OCI-LY1 (cell line): ENCODE data around the gene ADARB2.

Experiments used
- EZH2 ChIP-seq: fragments of 200-600 bp; sonication (generic), shearing (Covaris generic); IDR thresholded peaks from 2 replicates; pipeline ENCODE4 v1.8.0; 2017; ENCODE audit warnings: borderline replicate concordance, mixed run types, mild to moderate bottlenecking, antibody characterized with exemption, low read length, moderate library complexity, mixed read lengths
- TF ChIP-seq, protein P1 (sequence below): fragments of 200-600 bp; sonication (generic), shearing (Covaris generic); IDR thresholded peaks from 2 replicates; pipeline ENCODE4 v1.5.1; 2017; ENCODE audit warnings: mild to moderate bottlenecking, antibody characterized with exemption, low read length, moderate library complexity, mixed read lengths

DNA sequence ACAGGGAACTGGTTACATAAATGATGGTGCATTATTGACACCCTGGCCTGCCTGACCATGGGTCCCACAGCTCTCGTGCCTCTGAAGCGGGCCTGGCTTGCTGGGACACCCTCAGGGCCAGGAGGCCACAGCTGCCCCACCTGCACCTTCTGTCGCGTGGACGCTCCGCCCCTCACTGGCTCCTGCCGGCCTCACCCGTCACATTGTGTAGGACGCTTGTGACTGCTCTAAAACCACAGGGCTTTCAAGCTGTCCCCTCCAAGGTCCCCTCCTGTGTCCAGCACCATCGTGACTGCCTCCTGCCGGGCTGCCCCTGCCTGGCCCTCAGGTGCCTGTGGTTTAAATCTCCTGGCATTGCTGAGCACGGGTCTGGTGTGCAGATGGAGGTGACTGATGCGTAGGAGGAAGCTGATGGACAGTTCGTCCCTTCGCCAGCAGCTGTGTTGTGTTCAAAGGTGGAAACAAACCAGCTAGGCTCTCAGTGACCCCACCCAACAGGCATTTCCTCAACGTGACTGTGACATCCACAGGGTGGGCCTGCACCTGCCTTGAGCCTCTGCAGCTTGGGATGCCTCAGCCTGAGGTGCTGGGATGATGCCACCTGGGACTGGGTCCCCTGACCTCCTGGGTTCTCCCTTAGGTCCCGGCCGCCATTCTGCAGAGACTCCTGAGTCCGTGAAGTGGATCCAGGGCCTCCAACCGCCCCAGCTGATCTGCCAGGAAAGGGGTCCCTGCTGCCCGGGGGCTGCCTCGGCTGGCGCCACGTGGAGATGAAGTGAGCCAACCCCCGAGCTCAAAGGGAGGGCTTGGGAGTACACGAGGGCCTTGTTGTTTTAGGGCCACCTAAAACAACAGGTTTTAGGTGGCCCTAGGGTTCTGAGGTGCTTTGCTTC lies 532.6 kb downstream of the ADARB2 start:
- TF ChIP-seq, protein P1, sequence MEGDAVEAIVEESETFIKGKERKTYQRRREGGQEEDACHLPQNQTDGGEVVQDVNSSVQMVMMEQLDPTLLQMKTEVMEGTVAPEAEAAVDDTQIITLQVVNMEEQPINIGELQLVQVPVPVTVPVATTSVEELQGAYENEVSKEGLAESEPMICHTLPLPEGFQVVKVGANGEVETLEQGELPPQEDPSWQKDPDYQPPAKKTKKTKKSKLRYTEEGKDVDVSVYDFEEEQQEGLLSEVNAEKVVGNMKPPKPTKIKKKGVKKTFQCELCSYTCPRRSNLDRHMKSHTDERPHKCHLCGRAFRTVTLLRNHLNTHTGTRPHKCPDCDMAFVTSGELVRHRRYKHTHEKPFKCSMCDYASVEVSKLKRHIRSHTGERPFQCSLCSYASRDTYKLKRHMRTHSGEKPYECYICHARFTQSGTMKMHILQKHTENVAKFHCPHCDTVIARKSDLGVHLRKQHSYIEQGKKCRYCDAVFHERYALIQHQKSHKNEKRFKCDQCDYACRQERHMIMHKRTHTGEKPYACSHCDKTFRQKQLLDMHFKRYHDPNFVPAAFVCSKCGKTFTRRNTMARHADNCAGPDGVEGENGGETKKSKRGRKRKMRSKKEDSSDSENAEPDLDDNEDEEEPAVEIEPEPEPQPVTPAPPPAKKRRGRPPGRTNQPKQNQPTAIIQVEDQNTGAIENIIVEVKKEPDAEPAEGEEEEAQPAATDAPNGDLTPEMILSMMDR, result no peak
- no peak for TF ChIP-seq EZH2
